Measurements from ENCODE around the gene ADAP1. TPM values are rescaled to one million over a fixed set of nuclear protein-coding genes. Genes with fewer than 3 reads are reported as not detected.

The ADAP1 gene
- total and polyA plus RNA-seq, 2 of the 13 experiments (the other 11 are each of a cell fraction or from before 2014, with no cell fraction given): 10.5 to 24.6 TPM

- no peaks in the 10 kb centered on the region for H4K20me1 ChIP-seq (ENCODE audit: insufficient read depth, low read length)
- FAIRE-seq (no peak), DNase-seq (ENCODE audit: low spot score) (no peak), ATAC-seq (no peak; the same call in 2 of the 3 replicates)
- in situ Hi-C loops (cut with HindIII; ENCODE audit: extremely low pct_ligation_motif_present, low pct_unique_long_range_greater_than_20kb) (no loop called here), intact Hi-C loops (cut with micrococcal nuclease; ENCODE audit: unreplicated experiment) (no loop called here)
- POLR2A ChIA-PET: no interaction called here
- H3K9me3 ChIP-seq (ENCODE audit: low read length): no peaks in the 10 kb centered on the region
- CTCF ChIA-PET (ENCODE audit: low intra/inter-chr PET ratio, low total read pairs): no interaction called here
- BruUV-seq (replicated peaks): no TSS peak
- H3K9ac ChIP-seq (ENCODE audit: insufficient read depth, low read depth, low read length): no peak overlapping the region
- no peak overlapping the region for H2AFZ ChIP-seq (ENCODE audit: low read length)
- no peak overlapping the region for H3K27ac ChIP-seq (ENCODE audit: extremely low read length, insufficient read depth, low read length)
- H3K4me2 ChIP-seq (ENCODE audit: low read depth, low read length): no peak overlapping the region
- H3K4me3 ChIP-seq (replicated peaks in 1 of 3; ENCODE audit: insufficient read depth in 1 of 3, low read depth in 2 of 3, low read length in 3 of 3): no peak overlapping the region
- 95% methylated on average over 14 of the region's 18 CpGs for WGBS (ENCODE audit: low lambda C conversion rate)
- no peaks in the 10 kb centered on the region for H3K27me3 ChIP-seq (ENCODE audit: control insufficient read depth in 1 of 2, insufficient read depth in 2 of 2, low read length in 2 of 2)
- H3K36me3 ChIP-seq (replicated peaks in 1 of 2; ENCODE audit: control insufficient read depth in 1 of 2, insufficient read depth in 2 of 2, low read length in 2 of 2): peaks cover 14 to 54% of the 10 kb centered on the region in 2 experiments; a peak in 4 of 5 replicates
- H3K4me1 ChIP-seq (ENCODE audit: insufficient read depth, low read length): no peaks in the 10 kb centered on the region
- no peaks in the 10 kb centered on the region for H3K79me2 ChIP-seq (ENCODE audit: insufficient read depth, low read length)
- TF ChIP-seq SALL1 (CRISPR knock-in tag; IDR thresholded peaks at IDR 0.05) (no peak), HMGXB4 (CRISPR knock-in tag; IDR thresholded peaks at IDR 0.05; ENCODE audit: borderline replicate concordance in 1 of 2, low read depth in 1 of 2) (no peak), ZHX2 (IDR thresholded peaks at IDR 0.05; ENCODE audit: low read depth) (no peak), ZHX2 (CRISPR knock-in tag; IDR thresholded peaks at IDR 0.05; ENCODE audit: borderline replicate concordance) (no peak), ATRX (CRISPR knock-in tag; IDR thresholded peaks at IDR 0.05; ENCODE audit: borderline replicate concordance) (no peak), ZNF687 (CRISPR knock-in tag; IDR thresholded peaks at IDR 0.05) (no peak), GATAD2A (CRISPR knock-in tag; IDR thresholded peaks at IDR 0.05) (no peak), SIN3B (IDR thresholded peaks at IDR 0.05; ENCODE audit: low read length) (no peak), KAT8 (CRISPR knock-in tag; IDR thresholded peaks at IDR 0.05) (no peak)
Measured at GRCh38 chr7:867001-867405, 87.5 kb downstream of the ADAP1 start.
